Activated CD8-positive, alpha-beta memory T cell treated with anti-CD3 and anti-CD28 coated beads, Interleukin-2, amount 50 U/mL, for 48 hours (primary cell): ENCODE results near the gene PLA2G4D.

Source experiments
- DNase-seq: peaks from one replicate; pipeline ENCODE4 v3.0.0-alpha.2; 2020

The PLA2G4D gene

GRCh38 chr15:42089942-42090341, 4.4 kb downstream of the PLA2G4D start:
- DNase-seq: no peak

GRCh38 chr15:42088801-42089640, 5.3 kb downstream of the PLA2G4D start:
- no peak for DNase-seq

GRCh38 chr15:42087926-42088800, 6.2 kb downstream of the PLA2G4D start:
- DNase-seq: no peak

GRCh38 chr15:42087460-42087859, 6.9 kb downstream of the PLA2G4D start:
- no peak for DNase-seq

GRCh38 chr15:42085721-42086120, 8.6 kb downstream of the PLA2G4D start:
- peak; percentile 44 for DNase-seq

GRCh38 chr15:42085236-42085605, 9.1 kb downstream of the PLA2G4D start:
- no peak for DNase-seq

GRCh38 chr15:42084465-42085235, 9.7 kb downstream of the PLA2G4D start:
- peak; percentile 81 for DNase-seq

- peak; percentile 43 for DNase-seq
Measured at GRCh38 chr15:42083916-42084315, 10.4 kb downstream of the PLA2G4D start.

- DNase-seq: peak; percentile 40
Measured at GRCh38 chr15:42083605-42083908, 10.8 kb downstream of the PLA2G4D start.

- peak; percentile 43 for DNase-seq
Measured at GRCh38 chr15:42082823-42083604, 11.3 kb downstream of the PLA2G4D start.

GRCh38 chr15:42082141-42082540, 12.2 kb downstream of the PLA2G4D start:
- DNase-seq: no peak

GRCh38 chr15:42080919-42081830, 13.2 kb downstream of the PLA2G4D start:
- DNase-seq: peak; percentile 35

GRCh38 chr15:42080186-42080918, 14.0 kb downstream of the PLA2G4D start:
- DNase-seq: peak; percentile 41

GRCh38 chr15:42079401-42079908, 14.9 kb downstream of the PLA2G4D start:
- peak; percentile 33 for DNase-seq

GRCh38 chr15:42078903-42079302, 15.5 kb downstream of the PLA2G4D start:
- DNase-seq: no peak

GRCh38 chr15:42077689-42078088, 16.7 kb downstream of the PLA2G4D start:
- no peak for DNase-seq

- no peak for DNase-seq
Measured at GRCh38 chr15:42073418-42073817, 20.9 kb downstream of the PLA2G4D start.

- peak; percentile 33 for DNase-seq
Measured at GRCh38 chr15:42072141-42072685, 22.1 kb downstream of the PLA2G4D start.

GRCh38 chr15:42071717-42072116, 22.6 kb downstream of the PLA2G4D start:
- DNase-seq: no peak

- DNase-seq: peak; percentile 35
Measured at GRCh38 chr15:42070976-42071350, 23.4 kb downstream of the PLA2G4D start.
